Left hindlimb (tissue), 1 donor: ENCODE measurements around the gene CARD8.
"Not testable (repeated sequence)": the region's sequence is repeated elsewhere in the genome, so short reads cannot be mapped to it uniquely, and the experiment has no call there.

Experiments used
- DNase-seq: peaks from one replicate; pipeline ENCODE4 v3.0.0-alpha.2; 2018

CARD8 gene

DNA sequence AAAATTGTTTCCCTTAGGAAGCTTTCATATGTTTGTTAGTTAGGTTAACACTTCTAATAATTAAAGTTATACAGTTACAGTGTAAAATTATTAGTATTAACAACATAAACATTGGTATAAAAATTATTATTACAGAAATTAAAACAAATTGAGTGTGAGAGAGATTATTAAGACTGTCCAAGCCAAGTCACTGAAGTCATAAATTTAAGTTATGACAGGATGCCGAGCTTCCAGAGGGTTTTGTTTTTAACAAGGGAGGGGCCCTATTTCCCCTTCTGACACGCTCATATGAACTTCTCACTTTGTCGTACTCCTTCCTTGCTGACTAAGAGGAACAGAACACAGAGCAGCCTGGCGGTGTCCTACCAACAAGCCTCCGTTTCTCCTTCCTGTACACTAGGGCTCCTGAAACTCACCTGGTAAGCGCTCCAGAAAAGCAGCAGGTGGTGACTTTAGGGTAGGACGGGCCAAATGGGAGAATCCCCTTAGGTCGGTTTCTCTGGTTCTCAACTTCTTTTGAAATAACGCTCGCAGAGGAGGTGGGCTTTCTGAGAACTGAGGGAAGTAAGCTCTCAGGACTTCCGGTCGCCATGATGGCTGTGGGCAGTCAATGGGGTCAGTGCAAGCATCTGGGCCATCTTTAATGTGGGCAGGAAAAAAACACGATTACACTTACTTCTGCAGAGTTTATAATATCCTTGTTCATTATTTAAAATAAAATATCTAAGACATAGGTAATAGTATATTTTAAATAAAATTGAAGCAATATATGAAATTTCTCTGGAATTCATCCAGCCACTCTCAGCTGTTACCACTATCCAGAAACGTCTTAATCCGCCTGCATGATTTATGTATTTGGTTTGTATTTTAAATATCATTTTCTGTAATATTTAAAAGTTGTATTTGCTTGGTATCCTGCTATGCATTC is at the start of gene CARD8:
Gene CARD8 (minus strand): TSS at position 537 of the 928 bp plus-strand sequence. CDS start 14,892 bp downstream, outside the sequence.
- peak; percentile 88 for DNase-seq

DNA sequence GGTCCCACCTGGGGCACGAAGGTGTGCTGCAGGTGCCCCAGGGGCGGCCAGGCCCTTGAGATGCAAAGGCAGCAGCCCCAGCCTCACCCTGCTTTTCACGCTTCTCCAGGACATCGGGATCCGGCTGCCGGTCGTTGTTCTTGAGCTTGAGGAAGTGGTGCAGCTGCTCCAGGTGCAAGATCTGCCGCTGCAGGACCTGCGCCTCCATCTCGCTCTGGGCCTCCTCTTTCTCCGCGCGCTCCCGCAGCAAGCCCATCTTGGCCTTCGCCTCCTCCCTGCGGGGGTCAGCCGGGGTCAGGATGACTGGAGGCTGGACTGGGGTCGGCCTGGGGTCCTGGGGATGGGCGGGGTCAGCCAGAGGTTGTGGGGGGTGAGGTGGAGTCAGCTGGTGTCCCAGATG is 48.2 kb upstream of the CARD8 start:
- DNase-seq: no peak

GRCh38 chr19:48303367-48303766 is 47.7 kb upstream of the CARD8 start:
- no peak for DNase-seq

DNA sequence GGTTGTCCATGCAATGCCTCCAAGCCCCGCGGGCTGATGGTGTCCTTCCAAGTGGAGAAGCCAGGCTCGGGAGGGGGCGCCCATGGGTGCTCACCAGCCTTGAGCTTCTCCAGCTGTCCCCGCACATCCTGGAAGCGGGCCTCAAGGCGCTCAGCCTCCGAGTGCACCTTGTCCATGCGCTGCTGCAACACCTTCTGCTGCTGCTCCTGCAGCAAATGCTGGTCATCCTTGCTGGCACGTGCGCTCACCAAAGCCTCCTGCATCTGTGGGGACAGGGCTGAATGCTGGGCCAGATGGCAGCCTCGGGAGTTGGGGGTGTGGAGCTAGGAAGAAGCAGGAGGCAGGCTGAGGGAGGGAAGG is 46.9 kb upstream of the CARD8 start:
- no peak for DNase-seq

GRCh38 chr19:48301886-48302599 is 46.3 kb upstream of the CARD8 start:
- no peak for DNase-seq

GRCh38 chr19:48297975-48298374 is 42.3 kb upstream of the CARD8 start:
- DNase-seq: no peak

DNA sequence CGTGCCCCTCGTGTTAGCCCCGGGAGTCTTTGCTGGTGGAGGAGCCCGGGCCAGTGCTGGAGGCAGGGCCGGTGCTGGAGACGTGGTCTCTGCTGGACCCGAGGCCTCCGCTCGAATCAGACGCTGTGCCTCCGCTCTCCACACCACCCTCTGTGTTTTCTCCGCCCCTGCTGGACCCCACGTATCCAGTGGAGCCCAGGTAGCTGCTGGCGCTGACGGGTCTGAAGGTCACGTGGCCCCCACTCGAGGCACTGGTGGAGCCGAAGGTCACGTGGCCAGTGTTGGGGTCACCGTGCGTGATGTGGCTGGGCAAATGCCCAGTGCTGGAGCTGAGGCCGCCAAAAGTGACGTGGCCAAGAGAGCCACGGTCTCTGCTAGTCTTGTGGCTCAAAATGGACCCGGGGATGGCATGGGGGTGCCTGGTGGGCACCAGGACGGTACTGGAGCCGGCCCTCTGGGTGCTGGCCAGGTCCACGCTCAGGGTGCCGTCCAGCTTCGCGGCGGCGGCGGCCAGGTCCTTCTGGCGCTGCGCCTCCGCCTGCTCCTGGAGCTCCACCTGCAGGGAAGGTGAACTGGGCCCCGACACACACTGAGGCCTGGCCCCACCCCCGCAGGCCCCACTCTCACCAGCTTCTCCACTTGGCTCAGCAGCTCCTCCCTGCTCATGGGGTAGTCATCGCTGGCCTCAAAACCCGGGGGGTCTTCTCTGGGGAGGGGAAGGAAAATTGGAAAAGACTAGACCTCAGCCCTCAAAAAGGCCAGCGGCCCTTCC is 41.4 kb upstream of the CARD8 start:
- no peak for DNase-seq

- no peak for DNase-seq
Observed at GRCh38 chr19:48295458-48295857, 39.7 kb upstream of the CARD8 start.

DNA sequence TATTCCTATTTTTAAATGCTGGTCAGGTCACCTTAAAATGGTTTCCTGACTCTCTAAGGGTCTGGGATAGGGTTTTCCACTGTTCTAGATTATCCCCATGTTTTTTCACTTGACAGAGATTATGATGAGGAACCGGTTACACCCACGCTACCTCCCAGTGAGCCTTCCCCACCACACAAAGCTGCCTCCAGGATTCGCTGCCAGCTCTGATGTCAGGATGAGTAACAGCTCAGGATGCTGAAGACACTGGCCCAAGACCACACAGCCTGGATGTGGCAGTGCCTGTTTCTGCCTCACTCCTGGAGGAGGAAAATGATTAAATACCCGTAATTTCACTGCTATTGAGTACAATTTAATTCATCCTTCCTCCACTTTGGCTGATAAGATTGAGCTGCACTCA is 37.1 kb upstream of the CARD8 start:
- DNase-seq: no peak

DNA sequence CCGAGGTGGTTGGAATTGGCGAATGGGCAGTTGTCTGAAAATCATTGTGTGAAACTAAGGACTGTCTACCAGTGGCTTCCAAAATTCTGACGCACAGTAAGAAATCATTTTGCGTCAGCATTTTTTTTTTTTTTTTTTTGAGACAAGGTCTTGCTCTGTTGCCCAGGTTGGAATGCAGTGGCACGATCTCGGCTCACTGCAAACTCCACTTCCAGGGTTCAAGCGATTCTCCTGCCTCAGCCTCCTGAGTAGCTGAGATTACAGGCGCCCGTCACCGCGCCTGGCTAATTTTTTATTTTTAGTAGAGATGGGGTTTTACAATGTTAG is 35.7 kb upstream of the CARD8 start:
- DNase-seq: not testable (repeated sequence)

DNA sequence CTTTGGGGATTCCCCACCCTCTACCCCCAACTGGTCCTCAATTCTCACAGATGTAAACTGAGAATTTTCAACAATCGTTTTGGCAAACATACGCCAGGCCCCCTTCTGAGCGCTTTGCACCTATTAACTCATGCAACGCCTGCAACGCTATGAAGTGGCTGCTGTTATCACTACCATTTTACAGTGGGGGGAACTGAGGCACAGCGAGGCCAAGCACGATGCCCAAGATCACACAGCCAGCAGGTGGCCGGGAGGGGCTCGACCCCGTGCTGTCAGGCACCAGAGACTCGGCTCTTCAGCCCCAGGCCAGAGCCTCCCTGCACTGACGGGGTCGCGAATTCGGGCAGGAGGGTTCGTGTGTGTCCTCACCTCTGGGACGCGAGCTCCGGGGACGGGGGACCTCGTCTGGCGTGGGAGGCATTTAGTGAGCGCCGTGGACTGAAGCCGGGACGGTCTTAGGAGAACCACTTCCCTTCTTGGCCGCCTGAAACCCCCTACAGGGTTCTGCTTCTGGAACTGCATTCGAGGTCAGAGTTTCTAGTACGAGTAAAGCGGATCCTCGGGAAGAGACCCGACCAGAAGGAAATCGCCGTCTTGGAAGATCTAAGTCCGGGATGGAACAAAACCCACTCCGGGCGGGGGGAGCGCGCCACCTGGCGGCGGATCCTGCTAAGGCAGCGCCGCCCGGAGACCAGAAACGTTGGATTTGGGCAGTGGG is 35.2 kb upstream of the CARD8 start:
- DNase-seq: peak; percentile 90

- DNase-seq: peak; percentile 50
Observed at GRCh38 chr19:48290401-48290770, 34.7 kb upstream of the CARD8 start.

DNA sequence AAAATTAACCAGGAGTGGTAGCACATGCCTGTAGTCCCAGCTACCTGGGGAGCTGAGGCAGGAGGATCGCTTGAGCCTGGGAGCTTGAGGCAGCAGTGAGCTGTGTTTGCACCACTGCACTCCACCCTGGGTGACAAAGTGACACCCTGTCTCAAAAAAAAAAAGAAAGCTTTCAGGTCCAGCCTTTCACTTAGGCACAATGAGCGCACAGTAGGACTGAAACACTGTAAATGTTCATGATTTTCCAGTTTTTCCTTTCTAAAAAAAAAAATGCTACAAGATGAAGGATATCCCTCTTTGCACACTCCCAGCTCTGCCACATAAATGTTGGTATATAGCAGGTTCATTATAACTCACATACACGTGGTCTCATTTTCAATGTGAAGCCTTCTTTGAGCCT is 32.0 kb upstream of the CARD8 start:
- no peak for DNase-seq

- no peak for DNase-seq
Observed at GRCh38 chr19:48284896-48285295, 29.2 kb upstream of the CARD8 start.

DNA sequence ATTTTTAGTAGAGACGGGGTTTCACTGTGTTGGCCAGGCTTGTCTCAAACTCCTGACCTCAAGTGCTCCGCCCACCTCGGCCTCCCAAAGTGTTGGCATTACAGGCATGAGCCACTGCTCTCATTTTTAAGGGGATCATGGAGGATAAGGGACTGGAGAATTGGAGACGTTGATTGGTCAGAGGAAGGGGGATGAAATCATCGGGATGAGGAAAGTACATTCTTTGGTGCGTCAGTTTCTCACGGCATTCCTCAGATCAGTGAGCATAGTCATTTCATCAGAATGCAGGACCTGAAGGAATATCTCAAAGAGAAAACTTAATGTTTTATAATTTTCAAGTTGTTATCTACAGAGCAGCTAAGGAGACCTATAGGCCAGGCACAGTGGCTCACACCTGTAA is 28.2 kb upstream of the CARD8 start:
- no peak for DNase-seq

DNA sequence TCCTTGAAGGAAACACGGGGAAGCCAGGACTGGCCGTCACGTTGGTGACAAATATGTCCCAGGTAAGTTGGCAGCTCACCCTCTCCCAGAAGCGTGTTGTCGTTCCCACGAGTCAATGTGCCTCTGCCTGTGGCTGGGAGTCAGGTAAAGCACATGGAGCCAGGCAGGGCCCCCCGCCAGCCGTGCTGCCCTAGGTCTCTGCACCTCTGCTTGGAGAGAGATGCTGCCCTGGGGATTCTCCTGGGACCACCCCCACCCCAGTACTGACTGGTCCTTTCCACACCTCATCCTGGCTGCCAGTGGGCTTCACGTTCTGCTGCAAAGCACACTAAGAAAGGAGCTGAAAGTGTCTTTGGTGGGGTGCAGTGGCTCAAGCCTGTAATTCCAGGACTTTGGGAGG is 24.0 kb upstream of the CARD8 start:
- DNase-seq: no peak

GRCh38 chr19:48274938-48275337 is 19.2 kb upstream of the CARD8 start:
- DNase-seq: no peak

DNA sequence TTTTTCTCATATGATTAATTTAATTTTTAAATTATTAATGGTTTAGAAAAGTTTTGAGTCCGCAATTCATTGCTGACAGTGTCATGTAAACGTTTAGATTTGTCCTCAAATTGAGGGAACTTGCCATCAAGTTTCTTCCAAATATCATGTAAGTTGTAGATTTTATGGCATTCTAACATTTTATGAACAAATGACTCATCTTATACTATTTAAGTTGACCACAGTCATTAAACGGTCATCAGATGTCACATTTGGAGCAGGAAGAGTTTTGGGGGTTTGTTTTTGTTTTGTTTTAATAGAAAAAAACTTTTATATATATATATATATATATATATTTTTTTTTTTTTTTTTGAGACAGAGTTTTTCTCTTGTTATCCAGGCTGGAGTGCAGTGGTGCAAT is 18.5 kb upstream of the CARD8 start:
- no peak for DNase-seq

GRCh38 chr19:48271531-48272151 is 15.9 kb upstream of the CARD8 start:
- DNase-seq: peak; percentile 78

GRCh38 chr19:48269617-48270026 is 13.9 kb upstream of the CARD8 start:
- not testable (repeated sequence) for DNase-seq

- DNase-seq: not testable (repeated sequence)
Observed at GRCh38 chr19:48265326-48265725, 9.6 kb upstream of the CARD8 start.

GRCh38 chr19:48260359-48260714 is 4.6 kb upstream of the CARD8 start:
- DNase-seq: not testable (repeated sequence)
